ENCODE results near the gene E2F8. TPM values are rescaled to one million over a fixed set of nuclear protein-coding genes. Genes with fewer than 3 reads are reported as not detected.

E2F8 gene
- total RNA-seq, 1 donor from 2014 or later: 0.95 TPM

GRCh38 chr11:19176629-19177186 is 64.0 kb downstream of the E2F8 start:
- no peak for ATAC-seq
- Histone ChIP-seq H3K27me3 (ENCODE audit: low read depth) (no peaks in the 10 kb centered on the region), H3K36me3 (peaks cover 33% of the 10 kb centered on the region), H3K9me3 (no peaks in the 10 kb centered on the region), H3K4me1 (no peaks in the 10 kb centered on the region), H3K4me3 (no peak overlapping the region), H3K27ac (no peak overlapping the region)
- TF ChIP-seq, protein P1, sequence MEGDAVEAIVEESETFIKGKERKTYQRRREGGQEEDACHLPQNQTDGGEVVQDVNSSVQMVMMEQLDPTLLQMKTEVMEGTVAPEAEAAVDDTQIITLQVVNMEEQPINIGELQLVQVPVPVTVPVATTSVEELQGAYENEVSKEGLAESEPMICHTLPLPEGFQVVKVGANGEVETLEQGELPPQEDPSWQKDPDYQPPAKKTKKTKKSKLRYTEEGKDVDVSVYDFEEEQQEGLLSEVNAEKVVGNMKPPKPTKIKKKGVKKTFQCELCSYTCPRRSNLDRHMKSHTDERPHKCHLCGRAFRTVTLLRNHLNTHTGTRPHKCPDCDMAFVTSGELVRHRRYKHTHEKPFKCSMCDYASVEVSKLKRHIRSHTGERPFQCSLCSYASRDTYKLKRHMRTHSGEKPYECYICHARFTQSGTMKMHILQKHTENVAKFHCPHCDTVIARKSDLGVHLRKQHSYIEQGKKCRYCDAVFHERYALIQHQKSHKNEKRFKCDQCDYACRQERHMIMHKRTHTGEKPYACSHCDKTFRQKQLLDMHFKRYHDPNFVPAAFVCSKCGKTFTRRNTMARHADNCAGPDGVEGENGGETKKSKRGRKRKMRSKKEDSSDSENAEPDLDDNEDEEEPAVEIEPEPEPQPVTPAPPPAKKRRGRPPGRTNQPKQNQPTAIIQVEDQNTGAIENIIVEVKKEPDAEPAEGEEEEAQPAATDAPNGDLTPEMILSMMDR (IDR thresholded peaks at IDR 0.05): no peak
- DNase-seq: no peak
- intact Hi-C loops (cut with DNase I): no loop called here

Other genes with a start within 250 kb of the E2F8 start
- gene MRGPRX2, start 180.2 kb downstream of the E2F8 start, total RNA-seq: not detected
- 10.6 TPM for gene ZDHHC13, start 123.8 kb downstream of the E2F8 start, total RNA-seq
- gene CSRP3, start 39.0 kb downstream of the E2F8 start, total RNA-seq: not detected